Kidney epithelial cell (primary cell): Measurements from ENCODE around the gene TENT5C. TPM values are rescaled to one million over a fixed set of nuclear protein-coding genes. Genes with fewer than 3 reads are reported as not detected.
"Not testable (repeated sequence)": the region's sequence is repeated elsewhere in the genome, so short reads cannot be mapped to it uniquely, and the experiment has no call there.

Experiments
- DNase-seq: peaks from one replicate; pipeline ENCODE4 v3.0.0-alpha.2; 2010; ENCODE audit warnings: low read depth
- H3K27me3 ChIP-seq: 2 replicates; pipeline ENCODE4 v1.6.0; 2011; ENCODE audit warnings: low read length; ENCODE audit not compliant: control insufficient read depth, insufficient read depth
- H3K36me3 ChIP-seq: 2 replicates; pipeline ENCODE4 v1.5.1; 2011; ENCODE audit warnings: low read length; ENCODE audit not compliant: control insufficient read depth, insufficient read depth
- H3K4me3 ChIP-seq: 2 replicates; pipeline ENCODE4 v1.5.1; 2011; ENCODE audit warnings: low read depth, mild to moderate bottlenecking, control low read depth, low read length
- total RNA-seq: library from RNA; depleted of rRNA; stranded (reverse); fragments of >200 nt; gene quantifications from 2 replicates; pipeline ENCODE4 v1.2.3, GENCODE V29; 2015
- TF ChIP-seq, protein P1 (sequence below): IDR thresholded peaks from 2 replicates; pipeline ENCODE4 v1.5.1; 2011; ENCODE audit warnings: mild to moderate bottlenecking, moderate library complexity, low read length, control low read depth, inconsistent platforms; ENCODE audit not compliant: insufficient read depth, poor library complexity, severe bottlenecking

TENT5C gene
- 0.07 and 0.13 TPM in 2 replicates for total RNA-seq

DNA sequence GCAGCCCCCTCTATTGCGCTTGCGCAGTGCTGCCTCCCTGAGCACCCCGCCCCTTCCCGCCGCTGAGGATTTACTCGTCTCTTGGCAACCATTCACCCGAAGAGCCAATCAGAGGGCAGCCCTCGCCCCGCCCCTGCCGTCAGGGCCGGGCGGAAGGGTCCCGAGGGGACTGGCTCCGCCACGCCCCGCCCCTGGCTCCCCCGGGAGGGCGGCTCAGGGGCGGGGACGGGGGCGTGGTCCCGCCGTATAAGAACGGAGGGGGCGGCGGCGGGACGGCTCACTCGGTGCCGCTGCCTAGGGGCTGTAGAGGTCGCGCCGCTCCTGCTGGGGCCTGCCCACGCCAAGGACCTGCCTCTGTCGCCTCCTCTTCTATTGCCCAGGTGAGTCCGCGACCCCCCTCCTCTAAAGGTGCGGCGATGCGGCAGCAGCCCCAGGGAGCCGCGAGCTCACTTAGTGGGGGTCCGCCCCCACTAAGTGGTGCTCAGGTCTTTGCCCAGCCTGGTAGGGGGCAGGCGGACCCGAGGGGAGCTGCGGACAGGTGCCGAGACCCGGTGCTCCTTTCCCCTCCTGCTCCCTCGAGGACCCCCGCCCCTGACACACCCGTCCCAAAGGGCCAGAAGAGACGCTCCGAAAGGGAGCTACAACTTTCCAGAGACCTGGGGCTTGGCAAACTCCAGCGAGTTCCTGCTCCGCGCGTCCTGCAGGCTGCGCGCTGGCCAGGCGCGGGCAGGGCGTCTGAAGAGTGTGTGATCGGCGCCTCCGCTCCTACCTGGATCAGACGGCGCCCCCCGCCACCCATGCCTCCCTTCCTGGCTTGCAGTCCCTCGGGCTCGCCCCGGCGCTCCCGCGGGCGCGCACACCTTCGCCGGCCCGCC lies at the start of gene TENT5C:
Gene TENT5C (plus strand): TSS at position 275 of the 875 bp plus-strand sequence. CDS start 16,821 bp downstream, outside the sequence.
- no peaks in the 10 kb centered on the region for H3K36me3 ChIP-seq
- H3K4me3 ChIP-seq = peak within 1 kb of the TSS; percentile 64
- peaks cover 11% of the 10 kb centered on the region for H3K27me3 ChIP-seq
- peak; percentile 73 for DNase-seq
- TF ChIP-seq, protein P1, sequence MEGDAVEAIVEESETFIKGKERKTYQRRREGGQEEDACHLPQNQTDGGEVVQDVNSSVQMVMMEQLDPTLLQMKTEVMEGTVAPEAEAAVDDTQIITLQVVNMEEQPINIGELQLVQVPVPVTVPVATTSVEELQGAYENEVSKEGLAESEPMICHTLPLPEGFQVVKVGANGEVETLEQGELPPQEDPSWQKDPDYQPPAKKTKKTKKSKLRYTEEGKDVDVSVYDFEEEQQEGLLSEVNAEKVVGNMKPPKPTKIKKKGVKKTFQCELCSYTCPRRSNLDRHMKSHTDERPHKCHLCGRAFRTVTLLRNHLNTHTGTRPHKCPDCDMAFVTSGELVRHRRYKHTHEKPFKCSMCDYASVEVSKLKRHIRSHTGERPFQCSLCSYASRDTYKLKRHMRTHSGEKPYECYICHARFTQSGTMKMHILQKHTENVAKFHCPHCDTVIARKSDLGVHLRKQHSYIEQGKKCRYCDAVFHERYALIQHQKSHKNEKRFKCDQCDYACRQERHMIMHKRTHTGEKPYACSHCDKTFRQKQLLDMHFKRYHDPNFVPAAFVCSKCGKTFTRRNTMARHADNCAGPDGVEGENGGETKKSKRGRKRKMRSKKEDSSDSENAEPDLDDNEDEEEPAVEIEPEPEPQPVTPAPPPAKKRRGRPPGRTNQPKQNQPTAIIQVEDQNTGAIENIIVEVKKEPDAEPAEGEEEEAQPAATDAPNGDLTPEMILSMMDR = no peak

DNA sequence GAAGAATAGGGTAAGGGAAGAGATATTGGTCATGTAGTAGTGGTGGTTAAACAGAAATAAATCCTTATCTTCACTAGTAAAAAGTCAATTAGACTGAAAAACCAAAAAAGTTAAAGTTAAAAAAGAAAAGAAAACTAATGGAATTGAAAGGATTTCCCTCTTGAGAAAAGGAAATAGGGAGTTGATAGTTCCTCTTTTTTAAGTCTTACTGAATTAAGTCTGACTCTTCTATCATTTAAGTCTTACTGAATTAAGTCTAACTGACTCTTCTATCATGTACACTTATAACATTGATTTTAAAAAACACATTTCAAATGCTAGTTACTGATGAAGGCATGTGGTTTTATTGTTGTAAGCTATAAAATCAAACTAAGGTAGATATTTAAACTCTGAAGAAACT lies 49.5 kb upstream of the TENT5C start:
- no peaks in the 10 kb centered on the region for H3K36me3 ChIP-seq
- H3K4me3 ChIP-seq = no peak overlapping the region
- TF ChIP-seq, protein P1 = no peak
- no peaks in the 10 kb centered on the region for H3K27me3 ChIP-seq
- no peak for DNase-seq

DNA sequence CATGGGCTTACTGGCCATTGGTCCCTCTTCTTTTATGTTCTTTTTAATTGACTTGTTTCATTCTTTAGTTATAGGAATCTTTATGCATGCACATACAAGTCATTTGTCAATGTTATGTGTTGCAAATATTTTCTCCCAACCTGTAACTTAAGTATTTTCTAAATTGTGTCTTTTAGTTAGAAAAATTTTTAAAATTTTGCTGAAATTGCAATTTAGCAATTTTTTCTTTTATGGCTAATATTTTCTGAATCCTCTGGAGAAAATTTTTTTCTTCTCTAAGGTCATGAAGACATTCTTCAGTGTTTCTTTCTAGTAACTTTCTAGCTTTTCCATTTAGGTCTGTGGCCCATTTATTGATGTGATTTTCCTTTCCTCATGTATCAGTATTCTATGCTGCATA lies 48.9 kb upstream of the TENT5C start:
- no peak for DNase-seq
- H3K27me3 ChIP-seq = no peaks in the 10 kb centered on the region
- H3K36me3 ChIP-seq = no peaks in the 10 kb centered on the region
- TF ChIP-seq, protein P1 = no peak
- no peak overlapping the region for H3K4me3 ChIP-seq

DNA sequence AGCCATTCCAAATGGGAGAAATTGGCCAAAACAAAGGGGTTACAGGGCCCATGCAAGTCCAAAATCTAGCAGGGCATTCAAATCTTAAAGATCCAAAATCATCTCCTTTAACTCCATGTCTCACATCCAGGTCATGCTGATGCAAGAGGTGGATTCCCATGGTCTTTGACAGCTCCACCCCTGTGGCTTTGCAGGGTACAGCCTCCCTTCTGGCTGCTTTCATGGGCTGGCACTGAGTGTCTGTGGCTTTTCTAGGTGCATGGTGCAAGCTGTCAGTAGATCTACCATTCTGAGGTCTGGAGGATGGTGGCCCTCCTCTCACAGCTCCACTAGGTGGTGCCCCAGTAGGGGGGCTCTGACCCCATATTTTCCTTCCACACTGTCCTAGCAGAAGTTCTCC lies 47.4 kb upstream of the TENT5C start:
- not testable (repeated sequence) for H3K27me3 ChIP-seq, DNase-seq, H3K36me3 ChIP-seq, H3K4me3 ChIP-seq

DNA sequence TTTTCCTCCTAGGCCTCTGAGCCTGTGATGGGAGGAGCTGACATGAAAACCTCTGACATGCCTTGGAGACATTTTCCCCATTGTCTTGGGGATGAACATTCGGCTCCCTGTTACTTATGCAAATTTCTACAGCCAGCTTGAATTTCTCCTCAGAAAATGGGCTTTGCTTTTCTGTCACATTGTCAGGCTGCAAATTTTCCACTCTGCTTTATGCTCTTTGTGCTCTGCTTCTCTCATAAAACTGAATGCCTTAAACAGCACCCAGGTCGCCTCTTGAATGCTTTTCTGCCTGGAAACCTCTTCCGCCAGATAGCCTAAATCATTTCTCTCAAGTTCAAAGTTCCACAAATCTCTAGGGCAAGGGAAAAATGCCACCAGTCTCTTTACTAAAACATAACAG lies 46.7 kb upstream of the TENT5C start:
- TF ChIP-seq, protein P1 = no peak
- no peak for DNase-seq
- no peaks in the 10 kb centered on the region for H3K27me3 ChIP-seq
- no peaks in the 10 kb centered on the region for H3K36me3 ChIP-seq
- H3K4me3 ChIP-seq = no peak overlapping the region

DNA sequence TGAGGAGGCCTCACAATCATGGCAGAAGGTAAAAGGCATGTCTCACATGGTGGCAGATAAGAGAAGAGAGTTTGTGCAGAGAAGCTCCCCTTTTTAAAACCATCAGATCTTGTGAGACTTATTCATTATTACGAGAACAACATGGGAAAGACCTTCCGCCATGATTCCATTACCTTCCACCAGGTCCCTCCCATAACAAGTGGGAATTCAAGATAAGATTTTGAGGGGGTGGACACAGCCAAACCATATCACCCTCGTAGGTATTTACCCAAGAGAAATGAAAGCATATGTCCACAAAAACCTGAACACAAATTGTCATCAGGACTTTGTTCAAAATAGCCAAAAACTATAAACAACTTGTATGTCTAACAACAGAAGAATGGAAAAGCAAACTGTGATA lies 45.9 kb upstream of the TENT5C start:
- H3K27me3 ChIP-seq = no peaks in the 10 kb centered on the region
- DNase-seq = no peak
- H3K4me3 ChIP-seq = no peak overlapping the region
- TF ChIP-seq, protein P1 = no peak
- H3K36me3 ChIP-seq = no peaks in the 10 kb centered on the region
